NK-92 (cell line): ENCODE data around the gene THEM5.

Source experiments
- DNase-seq: peaks from one replicate; lab custom pipeline; 2025; ENCODE audit not compliant: unreplicated experiment; lab: John Stamatoyannopoulos, UW

THEM5 gene

DNA sequence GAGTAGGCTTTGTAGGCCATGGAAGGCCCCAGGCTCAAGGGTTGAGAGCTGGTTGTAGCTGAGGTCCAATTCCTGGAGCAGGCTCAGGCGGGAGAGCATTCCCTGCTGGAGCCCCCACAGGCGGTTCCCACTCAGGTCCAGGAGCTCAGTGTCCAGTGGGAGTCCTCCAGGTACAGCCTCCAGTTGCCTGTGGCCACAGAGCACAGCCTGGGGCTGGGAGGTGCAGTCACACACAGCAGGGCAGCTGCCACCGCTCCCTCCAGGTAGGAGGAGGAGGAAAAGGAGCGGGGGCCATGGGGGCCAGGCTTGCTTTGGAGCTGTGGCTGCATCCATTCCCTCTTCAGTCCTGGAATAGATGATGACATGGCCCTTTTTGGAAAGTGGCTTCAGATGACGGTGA is 51.1 kb downstream of the THEM5 start:
- DNase-seq = no peak

DNA sequence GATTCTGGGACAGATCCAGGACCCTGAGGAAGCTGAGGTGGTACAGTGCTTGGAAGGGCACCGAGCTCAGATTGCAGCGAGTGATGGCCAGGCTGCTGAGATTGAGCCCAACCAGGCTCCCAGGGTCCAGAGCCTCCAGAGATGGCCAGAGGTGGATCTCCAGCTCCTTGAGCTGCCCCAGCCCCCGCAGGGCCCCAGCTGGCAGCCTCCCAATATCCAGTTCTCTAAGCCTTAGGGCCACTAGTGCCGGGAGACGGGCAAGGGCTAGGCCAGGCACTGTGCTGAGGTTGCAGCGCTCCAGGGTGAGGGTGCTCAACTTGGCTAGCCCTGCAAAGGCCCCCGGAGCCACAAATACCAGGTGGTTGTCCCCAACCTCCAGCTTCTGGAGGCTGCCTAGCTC is 51.7 kb downstream of the THEM5 start:
- no peak for DNase-seq

DNA sequence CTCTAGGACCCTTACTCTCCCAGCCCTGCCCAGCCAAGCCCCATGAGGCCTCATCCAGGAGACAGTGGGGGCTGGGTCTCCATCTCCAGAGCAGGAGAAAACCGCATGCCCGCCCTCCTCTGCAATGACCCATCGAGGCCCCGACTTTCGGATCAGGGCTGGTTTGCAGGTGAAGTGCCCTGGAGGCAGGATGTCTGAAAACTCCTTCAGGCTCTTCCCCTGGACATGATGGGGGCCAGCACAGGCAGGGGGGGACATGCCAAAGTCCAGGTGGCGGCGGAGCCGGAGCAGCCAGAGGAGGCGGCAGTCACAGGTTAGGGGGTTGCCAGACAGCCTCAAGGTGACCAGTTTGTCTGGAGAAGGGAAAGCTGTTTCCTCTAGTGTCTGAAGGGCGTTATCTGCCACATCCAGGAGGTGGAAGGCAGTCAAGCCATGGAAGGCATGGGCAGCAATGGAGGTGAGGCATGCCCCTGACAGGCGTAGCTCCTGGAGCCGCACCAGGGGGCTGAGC is 52.1 kb downstream of the THEM5 start:
- DNase-seq = no peak

DNA sequence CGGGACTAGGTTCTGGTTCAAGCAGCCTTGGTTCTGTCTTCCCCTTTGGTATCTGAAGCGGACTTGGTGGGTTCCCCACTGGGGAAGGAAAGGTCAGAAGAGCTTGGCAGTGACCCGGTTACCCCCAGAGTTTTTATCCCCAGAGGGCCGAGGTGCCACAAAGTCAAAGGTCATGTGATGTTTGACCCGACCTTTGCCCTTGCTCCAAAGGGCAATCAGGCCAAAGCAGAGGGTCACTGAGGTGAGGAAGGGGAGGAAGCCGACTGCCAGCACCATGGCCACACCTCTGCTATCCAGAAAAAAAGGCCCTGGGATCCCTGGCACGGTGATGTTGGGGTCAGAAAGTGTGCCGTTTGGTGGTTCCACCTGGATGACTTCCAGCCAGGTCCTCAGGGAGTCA is 52.7 kb downstream of the THEM5 start:
- DNase-seq = no peak

DNA sequence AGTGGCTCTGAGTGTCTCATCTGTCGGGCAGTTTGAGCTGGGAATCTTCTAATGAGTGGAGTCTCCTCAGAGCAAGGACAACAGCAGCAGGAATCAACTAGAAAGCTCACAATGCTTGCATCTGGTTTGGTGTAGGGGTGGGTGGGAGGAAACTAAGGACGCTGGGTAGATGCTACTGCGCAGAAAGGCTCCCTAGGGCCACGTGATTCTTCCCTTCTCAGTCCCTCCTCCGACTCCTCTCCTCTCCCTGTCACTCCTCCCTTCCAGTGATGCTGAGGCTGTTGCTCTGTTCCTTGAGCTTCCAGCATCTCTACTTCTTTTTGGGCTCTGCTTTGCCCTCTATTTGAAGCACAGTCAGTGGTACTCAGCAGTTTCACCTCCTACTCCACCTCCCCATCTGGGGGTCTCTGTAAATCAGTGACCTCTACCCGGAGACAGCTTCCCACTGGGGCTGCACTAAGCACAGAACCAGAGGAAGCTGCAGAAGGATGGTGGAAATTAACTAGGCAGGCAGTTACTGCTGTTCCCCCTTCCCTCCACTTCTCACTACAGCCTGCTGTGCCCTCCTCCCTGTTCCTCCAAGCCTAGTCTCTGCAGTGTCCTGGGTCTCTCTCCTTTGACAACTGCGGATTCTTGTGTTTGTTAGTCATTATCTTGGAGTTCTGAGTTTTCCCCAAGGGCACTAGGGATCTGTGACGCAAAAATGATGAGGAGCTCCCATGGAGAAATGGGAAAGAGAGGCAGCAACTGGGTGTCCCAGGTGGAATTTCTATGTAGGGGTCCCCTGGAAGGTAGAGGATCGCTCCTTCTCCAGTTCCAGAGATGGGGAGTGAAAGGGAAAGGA is 54.1 kb downstream of the THEM5 start:
- DNase-seq = no peak

DNA sequence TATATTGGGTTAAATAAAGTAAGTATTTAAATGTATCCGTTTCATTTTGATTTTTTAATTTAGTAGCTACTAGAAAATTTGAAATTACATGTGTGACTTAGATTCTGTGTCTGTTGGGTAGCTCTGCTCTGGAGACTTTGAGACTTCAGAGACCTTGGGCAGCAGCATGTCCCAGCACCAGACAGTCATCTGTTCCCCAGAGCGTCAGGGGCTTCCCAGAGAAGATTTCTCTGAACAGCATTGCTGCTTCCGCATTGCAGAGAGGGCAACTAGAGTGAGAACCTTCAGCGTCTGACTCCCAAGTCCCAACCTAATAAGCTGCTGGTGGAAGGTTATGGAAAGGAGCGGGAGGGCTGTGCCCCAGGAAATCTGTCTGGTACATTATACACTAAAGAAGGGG is 54.9 kb downstream of the THEM5 start:
- no peak for DNase-seq
